Measurements from ENCODE around the gene RALGPS1.

The RALGPS1 gene

DNA sequence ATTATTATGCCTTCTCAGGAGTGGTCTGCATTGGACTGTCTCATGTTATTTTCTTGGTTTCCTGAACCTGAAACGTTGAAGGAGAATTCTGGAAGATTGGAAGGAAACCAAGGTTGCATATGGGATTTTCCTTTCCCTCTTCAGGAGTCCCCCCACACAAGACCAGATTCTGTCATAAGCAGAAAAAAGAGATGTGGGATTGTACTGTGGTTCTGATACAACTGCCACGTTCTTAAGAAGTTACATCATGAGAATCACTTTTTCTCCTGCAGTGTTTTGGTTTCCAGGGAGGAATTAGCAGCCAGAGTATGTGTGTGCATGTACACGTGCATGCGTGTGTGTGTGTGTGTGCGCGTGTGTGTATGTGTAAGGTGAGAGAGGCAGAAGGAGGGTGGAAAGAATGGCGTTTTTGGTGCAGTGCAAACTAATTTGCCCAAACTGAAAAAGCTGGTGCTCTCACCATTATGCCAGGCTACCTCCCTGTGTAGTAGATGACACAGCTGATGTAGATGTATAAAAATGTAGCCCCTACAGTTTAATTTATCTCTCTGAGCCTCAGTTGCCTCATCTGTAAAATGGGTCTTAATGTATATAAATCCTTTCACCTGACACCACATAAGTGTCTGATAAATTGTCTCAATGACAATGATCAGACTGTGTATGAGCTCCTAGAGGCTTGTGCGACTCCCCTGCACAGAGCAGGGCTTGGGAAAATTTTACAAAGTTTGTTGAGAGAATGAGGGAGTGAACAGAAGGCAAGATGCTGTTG is 38.6 kb downstream of the RALGPS1 start:
- DNase-seq (ENCODE audit: low read depth in 1 of 2, low spot score in 1 of 2), result no peak

DNA sequence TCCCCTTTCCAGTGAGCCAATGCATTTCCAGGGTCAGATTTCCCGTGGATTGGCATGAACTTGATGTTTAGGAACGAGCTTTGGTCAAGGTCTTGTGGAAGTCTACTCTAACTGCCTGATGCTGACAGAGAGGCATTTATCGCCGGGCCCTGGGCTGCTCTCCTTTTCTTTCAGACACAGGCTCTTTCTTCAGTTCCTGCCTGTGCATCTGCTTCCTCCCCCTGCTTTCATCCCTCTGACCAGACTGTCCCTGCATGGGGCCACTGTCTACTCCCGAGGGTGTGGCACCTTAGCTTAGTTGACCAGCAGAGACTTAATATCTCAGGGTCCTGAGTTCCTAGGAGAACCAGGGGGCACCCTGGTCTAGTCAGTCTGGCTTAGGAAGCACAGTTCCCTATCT is 41.2 kb downstream of the RALGPS1 start:
- no peak for DNase-seq (ENCODE audit: low read depth in 1 of 2, low spot score in 1 of 2)

- no peak for DNase-seq (ENCODE audit: low read depth in 1 of 2, low spot score in 1 of 2)
Measured at GRCh38 chr9:126956917-126957686, 42.5 kb downstream of the RALGPS1 start.

GRCh38 chr9:126957687-126958053 is 43.1 kb downstream of the RALGPS1 start:
- DNase-seq (ENCODE audit: low read depth in 1 of 2, low spot score in 1 of 2), result no peak

- no peak for DNase-seq (ENCODE audit: low read depth in 1 of 2, low spot score in 1 of 2)
Measured at GRCh38 chr9:126959336-126959735, 44.8 kb downstream of the RALGPS1 start.

GRCh38 chr9:126959917-126960316 is 45.3 kb downstream of the RALGPS1 start:
- DNase-seq (ENCODE audit: low read depth in 1 of 2, low spot score in 1 of 2), result no peak

DNA sequence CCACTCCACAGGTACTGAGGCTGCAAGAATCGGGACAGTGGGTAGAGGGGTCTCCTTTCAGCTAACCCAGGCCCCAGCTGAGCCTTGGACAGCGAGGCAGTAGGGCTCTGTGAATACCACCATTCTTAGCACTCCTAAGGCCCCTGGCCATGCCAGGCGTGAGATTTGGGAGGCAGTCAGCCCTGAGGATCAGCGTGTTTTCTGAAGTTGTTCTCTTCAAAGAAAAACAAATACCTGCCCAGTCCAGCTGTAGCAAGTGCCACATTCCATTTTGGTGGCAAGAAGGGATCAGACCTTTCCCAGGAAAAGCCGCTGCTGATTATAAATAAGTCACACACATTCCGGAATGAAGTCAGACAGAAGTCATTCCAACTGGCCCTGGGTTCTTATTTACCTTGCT is 47.8 kb downstream of the RALGPS1 start:
- no peak for DNase-seq (ENCODE audit: low read depth in 1 of 2, low spot score in 1 of 2)

- DNase-seq (ENCODE audit: low read depth in 1 of 2, low spot score in 1 of 2), result no peak
Measured at GRCh38 chr9:126965077-126965476, 50.5 kb downstream of the RALGPS1 start.

- DNase-seq (ENCODE audit: low read depth in 1 of 2, low spot score in 1 of 2), result no peak
Measured at GRCh38 chr9:126965541-126966428, 51.2 kb downstream of the RALGPS1 start.

DNA sequence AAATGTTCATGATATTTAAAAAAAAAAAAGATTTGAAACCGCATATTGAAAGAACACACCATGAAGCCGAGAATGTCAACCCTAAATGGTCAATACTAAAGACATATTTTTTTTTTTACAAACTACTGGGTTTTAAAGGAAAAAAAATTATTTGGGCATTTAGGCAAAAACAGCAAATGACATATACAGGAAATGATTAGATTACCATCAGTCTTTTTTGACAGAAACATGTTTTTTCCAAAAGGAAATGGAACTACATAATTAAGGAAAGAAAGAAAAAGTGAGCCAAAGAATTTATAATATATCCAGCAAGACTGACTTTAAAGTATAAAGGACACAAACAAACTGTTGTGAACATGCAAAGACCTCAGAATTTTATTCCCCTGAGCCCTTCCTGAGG is 56.7 kb downstream of the RALGPS1 start:
- no peak for DNase-seq (ENCODE audit: low read depth in 1 of 2, low spot score in 1 of 2)

- DNase-seq (ENCODE audit: low read depth in 1 of 2, low spot score in 1 of 2), result no peak
Measured at GRCh38 chr9:126973651-126974529, 59.3 kb downstream of the RALGPS1 start.

DNA sequence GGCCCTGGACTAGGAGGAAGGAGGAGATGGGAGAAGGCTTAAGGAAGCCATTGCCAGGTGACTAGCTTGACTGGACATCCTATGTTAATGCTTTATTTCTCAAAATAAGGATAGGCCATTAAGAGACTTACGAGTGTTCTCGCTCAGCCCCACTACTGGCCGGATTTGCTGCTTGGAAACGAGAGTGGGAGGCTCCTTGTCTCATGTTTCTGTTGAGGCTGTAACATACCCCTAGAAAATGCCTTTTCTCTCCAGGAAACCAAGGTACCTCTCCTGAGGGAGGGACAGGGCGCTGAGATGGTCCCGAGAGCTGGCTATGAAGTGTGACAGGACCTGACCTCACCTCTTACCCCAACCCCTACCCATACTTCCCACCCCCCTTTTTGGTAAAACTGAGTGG is 60.0 kb downstream of the RALGPS1 start:
- DNase-seq (ENCODE audit: low read depth in 1 of 2, low spot score in 1 of 2), result no peak

GRCh38 chr9:126975327-126976220 is 61.0 kb downstream of the RALGPS1 start:
- DNase-seq (ENCODE audit: low read depth in 1 of 2, low spot score in 1 of 2), result no peak

DNA sequence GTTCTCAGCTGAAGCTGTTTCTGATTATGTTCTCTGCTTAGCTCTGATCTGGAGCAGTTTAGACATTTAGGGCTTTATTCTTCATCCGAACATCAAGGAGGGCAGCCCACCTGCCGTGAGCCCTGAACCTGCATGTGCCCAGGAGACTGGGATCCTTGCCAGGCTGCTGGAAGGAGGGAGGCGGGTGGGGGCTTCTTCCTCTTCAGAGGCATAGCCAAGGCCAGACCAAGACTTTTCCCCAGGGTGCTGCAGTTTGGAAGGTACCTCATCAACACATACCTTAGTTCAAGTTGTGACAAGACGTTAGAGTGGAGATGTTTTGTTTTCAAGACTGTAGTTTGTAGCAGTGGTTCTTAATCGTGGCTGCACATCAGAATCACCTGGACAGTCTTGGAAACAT is 64.9 kb downstream of the RALGPS1 start:
- DNase-seq (ENCODE audit: low read depth in 1 of 2, low spot score in 1 of 2), result no peak

DNA sequence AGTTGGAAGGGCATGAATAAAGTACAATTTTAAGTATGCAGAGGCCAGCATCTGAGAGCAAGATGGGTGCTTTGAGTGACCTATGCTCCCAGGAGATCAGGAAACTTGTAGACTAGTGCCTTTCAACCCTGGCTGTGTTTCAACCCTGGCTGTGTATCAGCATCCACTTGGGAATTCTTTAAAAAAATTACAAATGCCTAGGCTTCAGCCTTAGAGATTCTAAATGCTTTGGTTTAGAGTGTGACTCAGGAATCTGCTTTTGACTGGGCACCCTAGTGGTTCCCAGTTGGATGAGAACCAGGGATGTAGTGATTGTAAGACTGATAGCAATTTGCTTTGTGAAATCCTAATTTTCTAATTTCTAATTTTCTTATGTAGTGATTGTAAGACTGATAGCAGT is 65.6 kb downstream of the RALGPS1 start:
- DNase-seq (ENCODE audit: low read depth in 1 of 2, low spot score in 1 of 2), result no peak

DNA sequence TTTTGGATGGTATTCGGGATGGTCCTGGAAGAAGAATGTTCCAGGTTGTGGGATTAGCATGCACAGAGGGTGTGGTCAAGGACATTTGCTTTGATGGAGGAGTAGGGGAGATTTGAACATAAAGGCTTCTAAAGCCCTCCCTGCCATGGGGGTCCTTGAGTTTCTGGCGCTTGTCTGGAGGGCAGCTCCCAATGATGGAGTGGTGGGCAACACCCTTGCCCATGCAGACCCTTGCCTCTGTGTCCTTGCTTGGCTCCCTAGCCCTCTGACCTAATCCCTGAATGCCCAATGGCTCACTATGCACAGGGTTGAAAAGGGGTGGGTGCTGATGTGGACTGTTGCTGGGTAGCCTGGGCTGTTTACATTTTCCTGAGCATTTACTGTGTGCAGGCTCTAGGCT is 66.6 kb downstream of the RALGPS1 start:
- no peak for DNase-seq (ENCODE audit: low read depth in 1 of 2, low spot score in 1 of 2)

GRCh38 chr9:126982215-126983002 is 67.8 kb downstream of the RALGPS1 start:
- no peak for DNase-seq (ENCODE audit: low read depth in 1 of 2, low spot score in 1 of 2)

DNA sequence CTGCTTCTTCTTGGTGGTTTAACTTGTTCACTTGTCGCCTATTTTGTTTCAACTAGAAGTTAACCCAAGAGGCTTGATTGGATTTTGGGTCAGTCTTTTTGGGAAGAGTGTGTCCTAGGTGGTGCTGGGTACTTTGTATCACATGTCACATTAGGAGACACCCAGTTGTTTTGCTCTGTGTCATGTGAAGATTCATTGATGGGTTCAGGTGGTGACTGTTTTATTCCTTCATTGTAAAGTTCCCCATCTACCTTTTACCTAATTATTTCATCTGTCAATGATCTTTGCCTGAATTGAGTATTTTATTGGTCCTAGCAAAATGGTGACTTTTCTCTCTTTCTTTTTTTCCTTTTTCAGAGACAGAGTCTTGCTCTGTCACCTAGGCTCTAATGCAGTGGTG is 69.2 kb downstream of the RALGPS1 start:
- no peak for DNase-seq (ENCODE audit: low read depth in 1 of 2, low spot score in 1 of 2)

DNA sequence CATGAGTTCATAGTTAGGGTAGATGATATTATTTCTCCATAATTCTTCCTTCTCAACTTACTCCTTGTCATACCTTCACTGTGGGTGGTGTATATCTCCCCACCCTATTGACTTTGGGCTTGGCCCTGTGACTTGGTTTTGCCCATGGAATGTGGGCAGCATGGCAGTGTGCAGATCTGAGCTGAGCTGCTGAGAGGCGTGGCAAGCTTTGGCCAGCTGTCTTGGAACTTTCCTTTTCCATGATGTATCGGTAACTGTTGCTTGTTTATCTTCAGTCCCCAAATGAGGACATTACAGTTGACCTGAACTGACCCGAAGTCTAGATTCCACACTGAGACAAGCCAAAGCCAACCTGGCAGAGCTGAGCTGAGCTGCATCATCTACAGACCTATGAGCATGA is 70.4 kb downstream of the RALGPS1 start:
- DNase-seq (ENCODE audit: low read depth in 1 of 2, low spot score in 1 of 2), result no peak
